ENCODE data around the gene ARHGEF2. TPM values are rescaled to one million over a fixed set of nuclear protein-coding genes. Genes with fewer than 3 reads are reported as not detected.

The ARHGEF2 gene
- total and polyA plus RNA-seq, 9 of the 15 experiments (the other 6 are each of a cell fraction or from before 2014, with no cell fraction given): 7.1 to 162 (median 62.2) TPM

DNA sequence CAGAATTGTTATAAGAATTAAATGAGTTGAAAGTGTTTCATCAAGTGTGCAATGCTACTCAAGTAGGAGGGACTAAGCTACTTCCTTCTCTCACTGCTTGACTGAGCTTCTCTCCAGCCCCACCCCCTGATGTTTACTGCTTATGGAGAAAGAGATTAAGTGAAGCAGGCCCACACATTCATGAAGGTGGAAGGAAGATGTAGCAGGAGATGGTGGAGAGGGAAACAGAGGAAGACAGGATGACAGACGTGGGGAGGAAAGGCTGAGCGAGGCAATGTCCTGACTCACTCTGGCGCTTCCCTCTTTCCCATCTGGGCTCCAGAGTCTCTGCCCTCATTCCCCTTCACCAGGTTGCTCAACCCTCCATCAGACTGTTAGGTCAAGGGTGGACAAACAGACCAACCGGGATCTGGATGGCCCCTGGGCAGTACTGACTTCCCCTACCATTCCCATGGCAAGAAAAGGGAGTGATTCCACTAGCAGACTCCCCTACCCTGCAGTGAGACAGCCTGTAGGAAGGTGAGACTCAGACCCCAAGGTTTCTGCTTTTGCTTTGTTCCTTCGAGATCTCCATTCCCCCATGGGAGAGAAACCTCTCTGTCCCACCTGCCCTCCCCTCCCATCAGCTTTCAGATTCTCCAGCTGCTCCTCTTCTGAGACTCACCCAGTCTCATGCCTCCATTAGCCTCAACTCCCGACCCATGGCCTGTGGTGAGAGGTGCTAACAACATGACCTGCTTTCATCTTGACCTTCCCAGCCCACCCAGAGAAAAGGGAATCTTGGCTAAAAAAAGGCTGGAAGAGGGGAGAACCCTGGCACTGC, 3.1 kb upstream of the ARHGEF2 start (continued):
- no peak for TF ChIP-seq POLR2B (IDR thresholded peaks at IDR 0.05; ENCODE audit: low read depth, partially characterized antibody)
- TF ChIP-seq CEBPB (tag; IDR thresholded peaks at IDR 0.05): peak; percentile 68
- no peak for TF ChIP-seq TCFL5 (CRISPR knock-in tag; conservative IDR thresholded peaks at IDR 0.05)
- TF ChIP-seq ADNP (tag; IDR thresholded peaks at IDR 0.05): no peak
- TF ChIP-seq, protein P1, sequence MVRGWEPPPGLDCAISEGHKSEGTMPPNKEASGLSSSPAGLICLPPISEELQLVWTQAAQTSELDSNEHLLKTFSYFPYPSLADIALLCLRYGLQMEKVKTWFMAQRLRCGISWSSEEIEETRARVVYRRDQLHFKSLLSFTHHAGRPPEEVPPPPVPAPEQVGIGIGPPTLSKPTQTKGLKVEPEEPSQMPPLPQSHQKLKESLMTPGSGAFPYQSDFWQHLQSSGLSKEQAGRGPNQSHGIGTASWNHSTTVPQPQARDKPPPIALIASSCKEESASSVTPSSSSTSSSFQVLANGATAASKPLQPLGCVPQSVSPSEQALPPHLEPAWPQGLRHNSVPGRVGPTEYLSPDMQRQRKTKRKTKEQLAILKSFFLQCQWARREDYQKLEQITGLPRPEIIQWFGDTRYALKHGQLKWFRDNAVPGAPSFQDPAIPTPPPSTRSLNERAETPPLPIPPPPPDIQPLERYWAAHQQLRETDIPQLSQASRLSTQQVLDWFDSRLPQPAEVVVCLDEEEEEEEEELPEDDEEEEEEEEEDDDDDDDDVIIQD (CRISPR knock-in tag; IDR thresholded peaks at IDR 0.05): no peak
- TF ChIP-seq ZNF717 (CRISPR knock-in tag; IDR thresholded peaks at IDR 0.05): no peak
- TF ChIP-seq MTA1 (IDR thresholded peaks at IDR 0.05; ENCODE audit: borderline replicate concordance): no peak
- TF ChIP-seq ELF4 (CRISPR knock-in tag; IDR thresholded peaks at IDR 0.05): no peak
- TF ChIP-seq, protein P2, sequence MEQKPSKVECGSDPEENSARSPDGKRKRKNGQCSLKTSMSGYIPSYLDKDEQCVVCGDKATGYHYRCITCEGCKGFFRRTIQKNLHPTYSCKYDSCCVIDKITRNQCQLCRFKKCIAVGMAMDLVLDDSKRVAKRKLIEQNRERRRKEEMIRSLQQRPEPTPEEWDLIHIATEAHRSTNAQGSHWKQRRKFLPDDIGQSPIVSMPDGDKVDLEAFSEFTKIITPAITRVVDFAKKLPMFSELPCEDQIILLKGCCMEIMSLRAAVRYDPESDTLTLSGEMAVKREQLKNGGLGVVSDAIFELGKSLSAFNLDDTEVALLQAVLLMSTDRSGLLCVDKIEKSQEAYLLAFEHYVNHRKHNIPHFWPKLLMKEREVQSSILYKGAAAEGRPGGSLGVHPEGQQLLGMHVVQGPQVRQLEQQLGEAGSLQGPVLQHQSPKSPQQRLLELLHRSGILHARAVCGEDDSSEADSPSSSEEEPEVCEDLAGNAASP (IDR thresholded peaks at IDR 0.05): no peak
- TF ChIP-seq SMARCA4 (IDR thresholded peaks at IDR 0.05): no peak; the same call in 1 of the 2 replicates
- peak; percentile 41; a peak in 1 of 4 replicates for TF ChIP-seq SIN3A (IDR thresholded peaks at IDR 0.05; ENCODE audit: borderline replicate concordance in 2 of 2, control insufficient read depth in 1 of 2, low read depth in 2 of 2, low read length in 2 of 2)
- TF ChIP-seq, protein P3, sequence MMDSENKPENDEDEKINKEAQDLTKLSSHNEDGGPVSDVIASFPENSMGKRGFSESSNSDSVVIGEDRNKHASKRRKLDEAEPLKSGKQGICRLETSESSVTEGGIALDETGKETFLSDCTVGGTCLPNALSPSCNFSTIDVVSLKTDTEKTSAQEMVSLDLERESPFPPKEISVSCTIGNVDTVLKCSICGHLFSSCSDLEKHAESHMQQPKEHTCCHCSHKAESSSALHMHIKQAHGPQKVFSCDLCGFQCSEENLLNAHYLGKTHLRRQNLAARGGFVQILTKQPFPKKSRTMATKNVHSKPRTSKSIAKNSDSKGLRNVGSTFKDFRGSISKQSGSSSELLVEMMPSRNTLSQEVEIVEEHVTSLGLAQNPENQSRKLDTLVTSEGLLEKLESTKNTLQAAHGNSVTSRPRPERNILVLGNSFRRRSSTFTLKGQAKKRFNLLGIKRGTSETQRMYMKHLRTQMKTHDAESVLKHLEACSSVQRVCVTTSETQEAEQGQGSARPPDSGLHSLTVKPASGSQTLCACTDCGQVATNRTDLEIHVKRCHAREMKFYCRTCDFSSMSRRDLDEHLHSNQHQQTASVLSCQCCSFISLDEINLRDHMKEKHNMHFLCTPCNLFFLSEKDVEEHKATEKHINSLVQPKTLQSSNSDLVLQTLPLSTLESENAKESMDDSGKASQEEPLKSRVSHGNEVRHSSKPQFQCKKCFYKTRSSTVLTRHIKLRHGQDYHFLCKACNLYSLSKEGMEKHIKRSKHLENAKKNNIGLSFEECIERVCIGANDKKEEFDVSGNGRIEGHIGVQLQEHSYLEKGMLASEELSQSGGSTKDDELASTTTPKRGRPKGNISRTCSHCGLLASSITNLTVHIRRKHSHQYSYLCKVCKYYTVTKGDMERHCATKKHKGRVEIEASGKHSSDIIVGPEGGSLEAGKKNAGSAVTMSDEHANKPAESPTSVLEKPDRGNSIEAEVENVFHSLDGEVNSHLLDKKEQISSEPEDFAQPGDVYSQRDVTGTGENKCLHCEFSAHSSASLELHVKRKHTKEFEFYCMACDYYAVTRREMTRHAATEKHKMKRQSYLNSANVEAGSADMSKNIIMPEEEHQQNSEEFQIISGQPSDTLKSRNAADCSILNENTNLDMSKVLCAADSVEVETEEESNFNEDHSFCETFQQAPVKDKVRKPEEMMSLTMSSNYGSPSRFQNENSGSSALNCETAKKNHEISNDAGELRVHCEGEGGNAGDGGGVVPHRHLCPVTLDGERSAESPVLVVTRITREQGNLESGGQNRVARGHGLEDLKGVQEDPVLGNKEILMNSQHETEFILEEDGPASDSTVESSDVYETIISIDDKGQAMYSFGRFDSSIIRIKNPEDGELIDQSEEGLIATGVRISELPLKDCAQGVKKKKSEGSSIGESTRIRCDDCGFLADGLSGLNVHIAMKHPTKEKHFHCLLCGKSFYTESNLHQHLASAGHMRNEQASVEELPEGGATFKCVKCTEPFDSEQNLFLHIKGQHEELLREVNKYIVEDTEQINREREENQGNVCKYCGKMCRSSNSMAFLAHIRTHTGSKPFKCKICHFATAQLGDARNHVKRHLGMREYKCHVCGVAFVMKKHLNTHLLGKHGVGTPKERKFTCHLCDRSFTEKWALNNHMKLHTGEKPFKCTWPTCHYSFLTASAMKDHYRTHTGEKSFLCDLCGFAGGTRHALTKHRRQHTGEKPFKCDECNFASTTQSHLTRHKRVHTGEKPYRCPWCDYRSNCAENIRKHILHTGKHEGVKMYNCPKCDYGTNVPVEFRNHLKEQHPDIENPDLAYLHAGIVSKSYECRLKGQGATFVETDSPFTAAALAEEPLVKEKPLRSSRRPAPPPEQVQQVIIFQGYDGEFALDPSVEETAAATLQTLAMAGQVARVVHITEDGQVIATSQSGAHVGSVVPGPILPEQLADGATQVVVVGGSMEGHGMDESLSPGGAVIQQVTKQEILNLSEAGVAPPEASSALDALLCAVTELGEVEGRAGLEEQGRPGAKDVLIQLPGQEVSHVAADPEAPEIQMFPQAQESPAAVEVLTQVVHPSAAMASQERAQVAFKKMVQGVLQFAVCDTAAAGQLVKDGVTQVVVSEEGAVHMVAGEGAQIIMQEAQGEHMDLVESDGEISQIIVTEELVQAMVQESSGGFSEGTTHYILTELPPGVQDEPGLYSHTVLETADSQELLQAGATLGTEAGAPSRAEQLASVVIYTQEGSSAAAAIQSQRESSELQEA (IDR thresholded peaks at IDR 0.05; ENCODE audit: low read depth): no peak
- peak; percentile 42; the same call in 1 of the 2 replicates for TF ChIP-seq SP1 (CRISPR knock-in tag; IDR thresholded peaks at IDR 0.05)
- TF ChIP-seq TSC22D4 (tag; IDR thresholded peaks at IDR 0.05): no peak
- no peak for TF ChIP-seq PHB (CRISPR knock-in tag; IDR thresholded peaks at IDR 0.05)
- no peak for TF ChIP-seq ZNF217 (CRISPR knock-in tag; IDR thresholded peaks at IDR 0.05)
- no peak for TF ChIP-seq MED1 (CRISPR knock-in tag; IDR thresholded peaks at IDR 0.05; ENCODE audit: borderline replicate concordance)
- no peak for TF ChIP-seq POLR3A (IDR thresholded peaks at IDR 0.05; ENCODE audit: borderline replicate concordance, extremely low read depth, insufficient read depth, insufficient read length)

Measured in K562 (cell line).